Right forelimb (tissue), 1 donor: Measurements from ENCODE around the gene DDX10.

ENCODE experiments used
- DNase-seq: peaks from one replicate; pipeline ENCODE4 v3.0.0-alpha.2; 2018

DDX10 gene

DNA sequence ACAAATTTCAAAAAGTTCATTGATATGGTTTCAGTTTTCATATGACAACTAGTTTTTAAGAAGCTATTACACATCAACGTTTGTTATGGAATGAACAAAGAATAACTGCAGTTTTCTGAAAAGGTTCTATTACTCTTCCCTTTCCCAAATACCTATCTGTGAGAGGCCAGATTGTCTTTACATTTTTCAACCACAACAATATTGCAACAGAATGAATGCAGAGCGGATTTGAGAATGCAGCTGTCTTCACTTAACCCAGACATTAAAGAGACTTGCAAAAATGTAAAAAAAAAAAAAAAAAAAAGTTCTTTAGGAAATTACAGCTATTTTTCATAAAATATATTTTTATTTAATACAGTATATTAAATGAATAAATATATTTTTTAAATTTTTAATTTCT lies 250.8 kb downstream of the DDX10 start:
- no peak for DNase-seq

DNA sequence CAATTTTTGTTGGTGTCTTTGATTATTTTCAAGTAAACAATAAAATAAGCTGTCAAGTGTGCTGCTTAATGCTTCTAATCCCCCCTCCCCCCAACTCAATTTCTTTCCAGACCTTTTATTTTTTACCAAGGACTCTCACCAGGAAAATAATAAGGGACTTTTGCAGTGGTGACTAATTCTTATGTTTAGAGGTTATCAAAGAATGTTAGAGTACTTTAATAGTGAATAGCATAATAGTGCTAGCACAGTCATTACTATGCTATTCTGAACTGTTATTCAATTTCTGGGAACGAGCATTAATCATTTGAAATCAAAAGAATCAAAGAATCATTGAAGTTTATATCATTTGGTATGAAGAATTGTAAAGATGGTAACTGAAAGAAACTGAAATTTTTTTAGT lies 251.4 kb downstream of the DDX10 start:
- DNase-seq = no peak

DNA sequence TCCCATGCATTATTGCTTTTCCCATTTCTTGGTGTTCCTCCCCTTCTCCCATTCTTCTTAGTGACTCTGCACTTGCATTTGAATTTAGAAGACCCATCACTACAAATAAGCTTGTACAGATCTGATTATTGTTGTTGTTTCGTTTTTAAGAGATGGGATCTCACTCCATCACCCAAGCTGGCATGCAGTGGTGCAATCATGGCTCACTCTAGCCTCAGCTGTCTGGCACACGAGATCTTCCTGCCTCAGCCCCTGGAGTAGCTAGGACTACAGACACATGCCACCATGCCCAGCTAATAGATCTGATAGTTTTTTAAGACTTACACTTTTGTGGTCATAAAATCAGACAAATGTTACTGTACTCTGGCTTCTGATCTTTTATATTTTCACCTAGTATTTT lies 252.1 kb downstream of the DDX10 start:
- DNase-seq = no peak

DNA sequence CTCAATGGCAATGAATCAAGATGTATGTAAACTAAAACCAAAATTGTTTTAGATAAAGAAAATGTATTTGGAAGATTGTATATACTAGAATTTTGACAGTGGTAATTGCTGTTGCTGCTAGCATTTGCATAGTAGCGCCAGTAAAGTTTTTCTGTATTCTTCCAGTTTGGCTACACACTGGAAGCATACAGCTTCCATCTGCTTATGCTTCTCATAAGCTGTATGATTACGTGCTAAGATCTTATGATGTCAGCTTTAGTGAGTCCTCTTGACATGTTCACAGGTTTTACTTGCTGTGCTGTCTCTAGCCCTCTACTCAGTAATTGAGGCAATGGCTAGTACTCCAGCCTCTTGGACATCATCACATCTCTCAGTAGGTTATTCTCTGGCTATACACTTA lies 256.3 kb downstream of the DDX10 start:
- no peak for DNase-seq

DNA sequence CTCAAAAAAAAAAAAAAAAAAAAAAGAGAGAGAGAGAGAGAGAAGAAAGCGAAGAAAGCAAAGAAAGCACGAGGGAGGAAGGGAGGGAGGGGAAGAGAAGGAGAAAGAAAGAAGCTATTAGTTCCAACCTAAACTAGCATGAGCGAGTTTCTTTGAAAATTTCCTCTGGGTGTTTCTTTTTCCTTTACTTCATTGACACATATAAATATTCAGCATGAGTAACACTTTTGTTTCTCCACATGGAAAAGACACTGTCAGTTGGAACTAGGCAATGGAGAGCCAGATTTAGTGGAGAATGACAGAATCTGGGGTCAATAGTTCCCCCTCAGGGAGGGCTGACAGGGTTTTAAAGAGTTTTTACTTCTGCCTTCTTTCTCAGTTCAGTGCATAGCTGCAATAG lies 257.4 kb downstream of the DDX10 start:
- no peak for DNase-seq

DNA sequence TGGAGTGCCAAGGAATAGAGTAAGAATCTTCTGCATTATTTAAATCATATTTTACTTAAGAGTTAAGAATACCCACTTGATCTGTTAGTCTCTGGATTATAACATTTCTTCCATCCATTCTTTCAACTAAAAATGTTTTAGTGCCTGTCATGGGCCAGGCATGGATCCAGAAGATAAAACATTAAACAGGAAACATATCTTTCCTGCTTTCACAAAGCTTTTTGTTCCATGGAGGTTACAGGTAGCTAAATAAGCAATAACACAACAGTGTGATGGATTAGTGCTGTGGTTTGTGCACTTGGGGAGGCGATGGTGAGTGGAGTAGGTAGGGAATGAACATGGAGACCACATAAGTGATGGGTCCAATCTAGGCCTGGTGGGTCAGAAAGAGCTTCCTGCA lies 258.5 kb downstream of the DDX10 start:
- no peak for DNase-seq

DNA sequence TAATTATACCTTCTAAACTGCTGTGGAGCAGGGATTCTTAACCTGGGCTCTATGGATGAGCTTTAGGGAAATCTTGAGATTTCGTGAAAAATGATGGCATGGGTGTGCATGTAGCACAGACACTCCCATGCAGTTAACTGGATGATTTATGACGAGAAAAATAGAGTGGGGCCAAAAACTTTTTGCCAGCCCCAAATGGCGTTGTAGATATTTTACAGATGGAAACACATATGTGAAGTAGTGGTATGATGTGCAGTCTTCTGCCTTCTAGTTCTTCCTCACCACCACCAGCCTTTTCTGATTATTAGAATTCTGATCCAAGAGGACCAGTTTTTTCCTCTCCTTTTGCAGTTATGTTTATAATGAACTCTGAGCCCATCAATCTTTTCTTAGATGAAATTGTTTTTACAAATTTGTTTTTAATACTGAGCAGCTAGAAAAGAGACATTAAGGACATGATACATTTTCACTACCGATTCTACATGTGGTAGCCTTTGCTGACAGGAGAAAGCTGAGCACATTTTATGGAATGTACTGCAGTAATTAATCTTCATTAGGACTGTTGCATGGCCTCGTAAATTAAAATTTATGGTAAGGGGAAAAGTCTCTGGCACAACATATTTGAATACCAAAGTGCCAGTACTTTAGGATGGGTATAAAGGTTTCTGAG lies 261.4 kb downstream of the DDX10 start:
- no peak for DNase-seq

DNA sequence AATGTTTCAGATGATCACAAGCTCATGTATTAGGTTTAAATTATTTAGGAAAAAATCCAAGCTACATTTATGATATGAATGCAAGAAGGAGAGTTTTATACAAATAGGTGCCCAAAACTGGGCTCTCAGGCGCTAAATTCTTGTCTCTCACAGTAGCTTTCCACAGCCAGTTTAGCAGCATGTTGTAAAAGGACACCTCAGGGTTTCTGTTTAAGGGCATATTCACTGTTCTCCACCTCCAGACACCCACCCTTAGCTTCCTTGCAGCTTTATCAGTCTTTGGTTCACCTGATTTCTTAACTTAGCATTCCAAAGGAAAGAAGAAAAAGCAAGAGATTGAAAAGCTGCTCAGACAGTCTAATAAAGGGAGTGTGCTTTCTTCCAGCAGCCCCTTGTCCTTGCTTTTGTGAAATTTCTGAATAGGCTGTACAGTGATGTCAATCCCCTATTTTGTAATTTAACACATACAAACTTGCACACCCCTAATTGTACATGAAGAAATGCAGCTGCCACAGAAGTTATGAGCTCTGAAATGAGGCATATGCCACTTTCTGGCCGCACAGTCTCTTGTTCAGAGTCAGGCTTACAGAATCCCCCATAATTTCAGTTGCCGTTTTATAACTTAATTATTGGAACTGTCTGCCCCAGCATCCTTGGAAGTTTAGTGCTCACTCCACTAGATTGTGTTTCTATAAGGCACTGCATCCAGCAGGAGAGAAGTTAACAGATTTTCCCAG lies 262.1 kb downstream of the DDX10 start:
- DNase-seq = no peak

DNA sequence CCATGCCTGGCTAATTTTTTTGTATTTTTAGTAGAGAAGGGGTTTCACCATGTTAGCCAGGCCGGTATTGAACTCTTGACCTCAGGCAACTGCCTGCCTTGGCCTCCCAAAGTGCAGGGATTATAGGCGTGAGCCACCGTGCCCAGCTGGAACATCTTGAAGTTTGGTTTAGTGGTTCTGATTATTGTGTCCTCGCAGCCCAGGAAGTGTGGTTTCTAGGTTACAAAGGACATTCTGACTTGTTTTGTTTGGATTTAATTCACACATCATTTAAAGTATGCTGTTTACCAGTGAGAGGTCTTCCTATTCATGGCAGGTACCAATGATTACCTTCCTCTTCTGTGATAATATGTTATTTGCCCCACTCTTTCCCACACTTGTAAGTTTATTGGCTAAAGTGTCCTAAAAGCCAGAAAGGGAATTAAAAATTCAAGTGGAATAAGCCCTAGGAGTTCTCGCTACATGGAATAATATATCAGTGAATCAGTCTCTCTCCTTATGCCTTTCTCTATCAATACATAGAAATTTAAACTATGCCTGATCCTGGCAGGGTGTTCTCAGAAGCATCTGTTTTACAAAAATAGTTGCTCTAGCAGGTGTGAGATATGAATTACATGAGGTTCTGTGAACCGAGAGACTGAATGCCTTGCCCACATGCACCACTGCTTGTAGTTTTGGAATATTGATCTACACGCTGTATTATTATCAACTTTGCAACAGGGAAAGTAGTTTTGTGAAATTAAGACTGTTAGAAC lies 263.1 kb downstream of the DDX10 start:
- no peak for DNase-seq

DNA sequence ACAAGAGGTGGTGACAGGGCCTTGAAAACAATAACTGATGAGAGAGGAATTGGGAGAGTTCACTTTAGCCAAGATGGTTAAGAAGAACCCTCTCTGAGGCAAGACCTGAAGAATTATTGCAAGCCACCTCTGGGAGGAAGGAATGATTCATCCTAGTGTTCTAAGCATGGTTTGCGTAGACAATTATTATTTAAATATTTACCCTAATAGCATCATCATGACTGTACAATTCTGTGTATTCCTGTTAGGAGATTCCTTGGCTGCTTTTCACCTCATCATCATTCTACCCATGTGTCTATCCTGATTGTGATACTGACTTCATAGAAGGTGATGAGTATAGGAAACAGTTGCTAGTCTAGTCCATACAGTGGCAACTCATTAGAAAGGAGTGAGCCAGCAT lies 264.4 kb downstream of the DDX10 start:
- DNase-seq = no peak

DNA sequence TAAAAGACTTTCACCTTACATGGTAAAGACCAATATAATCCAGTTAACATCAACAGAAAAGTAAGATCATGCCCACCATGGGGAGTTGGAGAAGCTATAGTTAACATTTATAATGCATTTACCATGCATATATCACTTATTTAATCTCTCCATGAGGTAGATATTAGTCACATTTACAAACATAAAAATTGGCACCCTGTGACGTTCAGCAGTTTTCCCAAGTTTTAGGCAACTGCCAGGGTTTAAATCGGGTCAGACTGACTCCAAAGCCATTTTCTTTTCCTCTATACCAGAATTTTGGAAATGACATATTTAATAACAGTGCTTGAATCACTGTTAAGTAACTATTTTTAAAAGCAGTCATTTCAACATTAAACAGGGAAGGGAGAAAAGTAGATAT lies 266.3 kb downstream of the DDX10 start:
- DNase-seq = no peak

DNA sequence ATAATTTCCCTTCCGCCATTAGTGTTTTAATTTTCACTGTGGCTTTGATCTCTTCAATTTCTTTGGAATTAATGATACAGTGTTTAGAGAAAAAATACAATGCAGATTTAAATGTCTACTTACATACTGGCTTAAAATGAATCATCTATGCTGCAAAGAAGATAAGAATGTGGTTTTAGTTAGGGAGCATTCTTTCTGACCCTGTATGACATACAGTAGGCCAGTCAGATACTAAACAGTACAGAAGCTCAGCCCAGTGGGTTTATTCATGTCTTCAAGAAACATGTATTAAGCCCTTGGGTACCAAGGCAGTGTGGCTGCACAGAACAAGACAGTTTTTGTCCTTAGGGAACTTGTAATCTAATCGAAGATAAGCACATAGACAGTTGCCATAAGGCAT lies 268.8 kb downstream of the DDX10 start:
- no peak for DNase-seq

DNA sequence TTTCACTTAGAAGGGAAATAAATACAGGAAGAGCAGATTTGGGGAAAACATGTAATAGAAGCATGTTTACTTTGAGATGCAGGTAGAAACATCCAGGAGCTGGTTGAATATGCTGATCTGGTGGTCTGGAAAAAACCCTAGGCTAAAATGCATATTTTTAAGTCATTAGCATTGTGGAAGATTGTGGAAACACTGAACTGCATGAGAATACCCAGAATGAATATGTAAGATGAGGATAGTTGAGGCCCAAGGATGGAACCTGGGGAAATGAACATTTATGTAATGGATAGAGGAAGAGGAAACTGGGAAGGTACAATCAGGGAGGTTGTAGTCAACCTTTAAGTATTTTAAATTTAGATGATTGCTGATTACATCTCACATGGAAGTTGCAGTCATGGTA lies 269.4 kb downstream of the DDX10 start:
- no peak for DNase-seq

DNA sequence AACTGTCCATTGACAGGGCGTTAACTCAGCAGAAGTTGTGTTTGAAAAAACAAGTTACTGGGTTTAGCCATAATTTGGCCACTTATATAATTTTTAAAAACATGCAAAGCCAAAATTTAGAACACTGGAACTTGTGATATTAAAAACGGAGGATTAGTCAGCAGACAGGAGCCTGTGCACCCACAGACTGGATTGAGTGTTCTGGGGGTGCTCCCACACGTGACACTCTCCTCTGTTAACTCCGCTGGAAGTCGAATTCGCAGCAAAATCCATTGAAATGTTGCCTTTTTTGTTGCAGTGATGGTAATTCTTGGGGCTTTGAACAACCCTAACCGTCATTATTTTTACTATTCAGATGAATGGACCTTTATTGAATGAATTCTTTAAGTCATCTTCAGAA lies 269.8 kb downstream of the DDX10 start:
- no peak for DNase-seq

DNA sequence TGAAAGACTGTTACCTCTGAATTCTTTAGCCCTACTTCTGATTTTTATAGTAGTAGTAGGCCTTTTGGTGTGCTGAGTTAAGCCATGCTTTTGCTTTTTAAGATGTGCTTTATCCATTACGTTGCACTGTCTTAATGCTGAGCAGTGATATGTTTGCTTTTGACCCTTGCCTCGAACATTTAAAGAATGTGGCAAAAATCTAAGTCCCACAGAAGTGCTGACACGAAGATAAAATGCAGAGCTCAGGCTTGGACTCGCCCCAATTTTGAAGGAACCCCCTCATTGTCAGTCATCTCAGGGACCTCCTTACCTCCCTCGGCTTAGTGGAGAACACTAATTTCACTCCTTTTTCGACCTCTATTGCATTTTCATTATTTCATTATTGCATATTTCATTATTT lies 272.9 kb downstream of the DDX10 start:
- no peak for DNase-seq

DNA sequence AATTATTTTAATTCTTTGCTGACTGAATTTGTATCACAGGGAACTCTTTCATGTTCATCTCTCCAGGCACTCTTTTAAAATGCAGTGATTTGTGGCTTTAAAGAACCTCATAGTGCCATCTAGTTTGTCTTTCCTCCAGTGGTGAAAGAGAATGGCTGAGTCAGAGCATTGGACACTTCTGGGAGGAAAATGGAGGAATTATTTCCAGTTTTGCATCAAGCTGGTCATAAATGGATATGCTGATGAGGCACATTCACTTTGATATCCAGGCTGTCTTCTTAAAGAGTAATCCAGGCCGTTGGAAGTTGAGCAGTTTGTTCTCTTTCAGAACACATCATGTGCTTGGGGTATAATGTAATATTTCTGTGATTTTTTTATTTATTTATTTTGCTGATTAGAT lies 273.7 kb downstream of the DDX10 start:
- DNase-seq = no peak

DNA sequence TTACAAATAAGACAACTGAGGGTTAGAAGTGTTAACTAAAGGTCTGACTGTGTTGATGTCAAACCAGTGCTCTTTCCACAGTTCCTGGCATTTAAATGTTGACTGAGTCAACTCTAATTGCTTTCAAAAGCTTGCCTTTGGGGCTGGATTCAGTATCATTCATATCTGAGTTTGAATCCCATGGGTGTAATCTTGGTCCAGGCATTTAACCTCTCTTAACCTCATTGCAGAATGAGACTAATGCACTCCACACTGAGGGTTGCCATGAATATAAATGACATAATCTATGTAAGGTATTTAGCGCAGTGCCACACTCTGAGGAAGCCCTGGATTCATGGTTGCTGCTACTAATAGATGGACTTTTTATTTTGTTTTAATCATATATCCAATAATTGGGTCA lies 274.3 kb downstream of the DDX10 start:
- no peak for DNase-seq

DNA sequence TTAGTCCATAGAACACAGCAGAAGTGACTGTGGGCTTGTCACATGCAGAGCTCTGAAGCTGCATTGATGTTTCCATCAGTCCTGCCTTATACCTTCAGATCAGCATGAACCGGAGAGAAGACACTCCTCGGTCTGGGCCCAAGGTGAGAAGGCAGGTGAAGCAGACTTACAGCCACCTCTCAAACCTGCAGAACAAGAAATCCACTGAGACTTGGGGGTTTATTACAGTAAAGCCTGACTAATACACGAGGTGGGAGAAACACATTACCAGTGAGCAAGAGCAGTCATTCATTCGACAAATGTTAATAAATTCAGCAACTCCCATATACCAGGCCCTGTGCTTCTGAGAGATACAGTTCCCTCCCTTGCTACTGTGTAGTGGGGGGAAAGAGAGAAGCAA lies 279.0 kb downstream of the DDX10 start:
- no peak for DNase-seq

DNA sequence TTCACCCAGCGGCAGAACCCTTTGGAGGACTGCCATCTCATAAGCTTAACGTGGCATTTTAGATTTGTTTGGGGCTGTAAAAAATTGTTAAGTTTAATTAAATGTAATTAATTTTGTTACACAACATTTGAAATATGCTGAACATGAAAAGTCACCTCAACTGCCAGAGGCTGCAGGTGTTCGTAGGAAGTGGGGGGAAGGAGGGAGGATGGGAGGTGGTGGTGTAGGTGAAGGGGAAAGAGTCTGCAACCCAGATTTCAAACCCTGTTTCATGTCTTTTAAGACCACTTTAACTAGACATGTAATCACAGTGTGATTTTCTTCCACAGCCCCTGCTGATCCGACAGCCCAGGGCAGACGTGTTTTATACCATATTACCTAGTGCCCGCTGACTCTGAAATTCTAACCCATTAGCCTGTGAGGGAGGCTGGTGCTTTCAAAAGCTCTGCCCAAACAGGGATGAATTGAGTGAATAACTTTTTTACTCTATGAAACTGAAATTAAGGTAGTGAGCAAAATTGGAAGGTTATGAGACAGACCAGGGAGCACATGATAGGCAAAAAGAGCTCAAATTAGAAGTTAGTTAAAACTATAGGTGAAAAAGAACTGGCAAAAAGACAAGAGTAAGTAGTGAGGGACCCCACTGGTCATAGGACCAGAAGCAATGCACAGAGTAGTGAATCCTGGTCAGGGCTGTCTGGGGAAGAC lies 279.8 kb downstream of the DDX10 start:
- DNase-seq = no peak

DNA sequence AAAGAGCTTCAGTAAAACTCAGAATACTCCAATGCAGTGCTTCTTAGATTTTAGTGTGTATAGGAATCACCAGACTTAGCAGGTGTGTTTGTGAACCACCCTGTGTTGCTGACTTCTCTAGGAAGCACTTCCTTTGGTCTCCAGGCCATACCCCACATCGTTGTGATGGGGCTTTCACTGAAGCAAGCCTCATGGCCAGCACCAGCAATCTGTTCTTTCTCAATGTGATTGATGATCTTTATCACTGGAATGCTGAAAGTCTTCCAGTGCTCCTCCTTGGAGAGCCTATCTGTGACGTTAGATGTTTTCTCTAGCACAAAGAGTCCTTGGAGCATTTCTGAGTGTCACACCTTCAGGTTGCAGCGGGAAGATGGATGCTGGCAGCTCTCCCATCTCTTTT lies 280.5 kb downstream of the DDX10 start:
- no peak for DNase-seq

DNA sequence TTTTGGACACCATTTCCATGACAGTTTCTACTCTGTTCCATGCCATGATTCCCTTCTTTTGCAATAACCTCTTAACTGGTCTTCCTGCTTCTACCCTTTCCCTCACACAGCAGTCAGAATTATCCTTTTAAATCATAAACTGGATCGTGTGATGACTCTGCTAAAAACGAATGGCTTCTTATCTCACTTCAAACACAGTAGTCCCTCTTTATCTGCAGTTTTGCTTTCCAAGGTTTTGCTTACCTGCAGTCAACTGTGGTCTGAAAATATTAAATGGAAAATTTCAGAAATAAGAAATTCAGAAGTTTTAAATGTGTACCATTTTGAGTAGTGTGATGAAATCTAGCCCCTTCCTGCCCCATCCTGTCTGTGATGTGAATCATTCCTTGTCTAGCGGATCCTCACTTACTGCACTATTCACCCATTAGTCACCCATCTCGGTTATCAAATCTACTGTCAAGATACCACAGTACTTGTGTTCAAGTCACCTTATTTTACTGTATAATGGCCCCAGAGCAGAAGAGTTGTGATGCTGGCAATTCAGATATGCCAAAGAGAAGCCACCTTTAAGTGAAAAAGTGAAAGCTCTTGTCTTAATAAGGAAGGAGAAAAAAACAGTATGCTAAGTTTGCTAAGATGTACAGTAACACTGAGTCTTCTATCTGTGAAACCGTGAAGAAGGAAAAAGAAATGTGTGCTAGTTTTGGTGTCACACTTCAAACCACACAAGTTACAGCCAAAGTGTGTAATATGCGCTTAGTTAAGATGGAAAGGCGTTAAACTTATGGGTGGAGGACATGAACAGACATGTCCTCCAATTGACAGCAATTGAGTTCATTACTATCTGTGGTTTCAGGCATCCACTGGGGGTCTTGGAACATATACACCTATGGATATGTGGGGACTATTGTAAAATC lies 283.0 kb downstream of the DDX10 start:
- DNase-seq = no peak

DNA sequence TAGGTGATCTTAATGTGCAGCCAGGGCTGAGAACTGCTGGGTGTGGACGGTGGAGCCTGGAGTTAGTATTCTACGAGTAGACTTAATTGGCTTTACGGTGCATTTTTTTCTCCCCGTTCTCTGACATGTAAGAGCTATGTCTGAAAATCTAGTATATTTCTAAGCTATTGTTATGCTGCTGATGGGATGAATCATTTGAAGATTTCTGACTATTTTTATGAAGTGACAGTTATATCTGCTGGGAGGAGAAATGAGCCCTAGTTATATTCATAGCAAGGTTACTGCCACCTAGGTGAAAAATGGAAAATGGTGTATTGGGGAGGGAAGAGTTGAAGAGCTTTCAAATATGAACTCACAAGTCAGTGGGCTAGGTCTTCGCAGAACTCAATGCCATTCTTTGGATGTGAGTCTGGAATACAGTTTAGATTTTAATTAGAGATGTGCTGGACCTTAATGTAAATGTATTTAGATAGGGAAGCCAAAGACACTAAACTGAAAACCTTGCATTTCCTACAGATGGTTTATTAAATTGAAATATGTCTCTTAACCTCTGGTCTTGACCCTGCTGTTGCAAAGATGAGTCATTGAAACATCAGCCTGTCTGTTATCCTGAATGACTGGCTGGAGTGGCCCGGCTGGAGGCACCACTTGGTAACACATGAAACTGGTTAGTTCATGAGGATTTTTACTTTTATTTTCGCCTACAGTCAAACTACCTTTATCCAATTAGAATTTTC lies 293.7 kb downstream of the DDX10 start:
- DNase-seq = no peak
